Measurements from ENCODE around the gene BEAN1.

DNA sequence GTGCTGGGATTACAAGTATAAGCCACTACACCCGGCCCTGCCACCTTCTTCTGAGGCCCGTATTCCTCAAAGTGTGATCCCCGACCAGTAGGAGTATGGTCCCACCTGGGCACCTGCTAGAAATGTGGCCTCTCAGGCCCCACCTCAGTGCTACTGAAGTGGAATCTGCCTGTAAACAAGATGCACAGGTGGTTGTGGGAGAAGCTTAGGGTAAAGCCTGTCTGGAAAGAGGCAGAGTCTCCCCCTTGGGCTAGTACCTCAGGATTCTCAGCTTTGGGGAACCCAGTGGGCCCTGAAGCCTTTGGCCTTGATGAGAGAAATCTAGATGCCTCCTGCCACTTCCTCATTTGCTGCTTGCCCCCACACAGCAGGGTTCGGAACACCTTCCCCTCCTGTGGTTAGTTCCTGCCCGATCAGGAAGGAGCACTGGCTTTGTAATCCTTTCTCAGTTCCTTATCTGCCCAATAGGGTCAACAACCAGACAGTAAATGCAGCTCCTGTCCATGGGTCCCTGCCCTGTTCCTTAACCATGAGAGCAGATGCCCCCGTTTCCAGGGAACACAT lies 97.6 kb downstream of the BEAN1 start:
- TF ChIP-seq CTCF (IDR thresholded peaks at IDR 0.05) (no peak), SIN3A (IDR thresholded peaks at IDR 0.05; ENCODE audit: borderline replicate concordance, low read depth, low read length) (no peak), FOSL2 (IDR thresholded peaks at IDR 0.05; ENCODE audit: borderline replicate concordance, low read depth) (no peak), GABPA (IDR thresholded peaks at IDR 0.05; ENCODE audit: low read depth) (no peak), FOXM1 (IDR thresholded peaks at IDR 0.05; ENCODE audit: low read depth) (no peak), YY1 (IDR thresholded peaks at IDR 0.05; ENCODE audit: low read depth) (no peak)

Data from SK-N-SH (cell line).